Measurements from ENCODE around the gene IQCM. TPM values are rescaled to one million over a fixed set of nuclear protein-coding genes. Genes with fewer than 3 reads are reported as not detected.

IQCM gene
- total RNA-seq, 1 donor from 2014 or later: not detected

GRCh38 chr4:149711593-149712365, 103.9 kb downstream of the IQCM start:
- no peak for DNase-seq (ENCODE audit: extremely low read depth, low read depth, low spot score)

GRCh38 chr4:149709640-149710039, 106.0 kb downstream of the IQCM start:
- no peak for DNase-seq (ENCODE audit: extremely low read depth, low read depth, low spot score)

- peak; percentile 25 for DNase-seq (ENCODE audit: extremely low read depth, low read depth, low spot score)
Measured at GRCh38 chr4:149708513-149709130, 107.0 kb downstream of the IQCM start.

- DNase-seq (ENCODE audit: extremely low read depth, low read depth, low spot score): no peak
Measured at GRCh38 chr4:149707862-149708261, 107.8 kb downstream of the IQCM start.

- DNase-seq (ENCODE audit: extremely low read depth, low read depth, low spot score): peak; percentile 4
Measured at GRCh38 chr4:149706942-149707341, 108.7 kb downstream of the IQCM start.

- DNase-seq (ENCODE audit: extremely low read depth, low read depth, low spot score): no peak
Measured at GRCh38 chr4:149702414-149703293, 113.0 kb downstream of the IQCM start.

- no peak for DNase-seq (ENCODE audit: extremely low read depth, low read depth, low spot score)
Measured at GRCh38 chr4:149701435-149702156, 114.0 kb downstream of the IQCM start.

- no peak for DNase-seq (ENCODE audit: extremely low read depth, low read depth, low spot score)
Measured at GRCh38 chr4:149700272-149700671, 115.4 kb downstream of the IQCM start.

- no peak for DNase-seq (ENCODE audit: extremely low read depth, low read depth, low spot score)
Measured at GRCh38 chr4:149699642-149700041, 116.0 kb downstream of the IQCM start.

GRCh38 chr4:149690726-149691125, 124.9 kb downstream of the IQCM start:
- DNase-seq (ENCODE audit: extremely low read depth, low read depth, low spot score): no peak

- no peak for DNase-seq (ENCODE audit: extremely low read depth, low read depth, low spot score)
Measured at GRCh38 chr4:149684516-149684915, 131.1 kb downstream of the IQCM start.

- DNase-seq (ENCODE audit: extremely low read depth, low read depth, low spot score): no peak
Measured at GRCh38 chr4:149676076-149676475, 139.6 kb downstream of the IQCM start.

GRCh38 chr4:149645790-149646189, 169.9 kb downstream of the IQCM start:
- DNase-seq (ENCODE audit: extremely low read depth, low read depth, low spot score): no peak

GRCh38 chr4:149638073-149638472, 177.6 kb downstream of the IQCM start:
- no peak for DNase-seq (ENCODE audit: extremely low read depth, low read depth, low spot score)

- DNase-seq (ENCODE audit: extremely low read depth, low read depth, low spot score): no peak
Measured at GRCh38 chr4:149634368-149634767, 181.3 kb downstream of the IQCM start.

- DNase-seq (ENCODE audit: extremely low read depth, low read depth, low spot score): no peak
Measured at GRCh38 chr4:149631629-149632028, 184.0 kb downstream of the IQCM start.

GRCh38 chr4:149630064-149630463, 185.6 kb downstream of the IQCM start:
- no peak for DNase-seq (ENCODE audit: extremely low read depth, low read depth, low spot score)

- no peak for DNase-seq (ENCODE audit: extremely low read depth, low read depth, low spot score)
Measured at GRCh38 chr4:149605601-149606378, 209.9 kb downstream of the IQCM start.

- DNase-seq (ENCODE audit: extremely low read depth, low read depth, low spot score): no peak
Measured at GRCh38 chr4:149604827-149605226, 210.8 kb downstream of the IQCM start.

GRCh38 chr4:149595500-149595899, 220.1 kb downstream of the IQCM start:
- DNase-seq (ENCODE audit: extremely low read depth, low read depth, low spot score): no peak
